Hematopoietic multipotent progenitor cell (in vitro differentiated cells): ENCODE measurements around the gene TMEM109. TPM values are rescaled to one million over a fixed set of nuclear protein-coding genes. Genes with fewer than 3 reads are reported as not detected.

Experiments
- DNase-seq, 3 donors: peaks; one replicate each; pipeline ENCODE4 v3.0.0-alpha.2; 2011 to 2015; ENCODE audit warnings: low read depth in 2 of 3, low spot score in 2 of 3
- total RNA-seq: library from RNA; depleted of rRNA; stranded (reverse); fragments of >200 nt; gene quantifications from one replicate; pipeline ENCODE4 v1.2.3, GENCODE V29; 2012

TMEM109 gene
- total RNA-seq, 1 donor, result 40.4 TPM

- no peak for DNase-seq
These were observed 35.5 kb upstream of the TMEM109 start for GRCh38 chr11:60878245-60879101.

GRCh38 chr11:60879104-60879503 lies 34.9 kb upstream of the TMEM109 start:
- DNase-seq, result no peak

DNA sequence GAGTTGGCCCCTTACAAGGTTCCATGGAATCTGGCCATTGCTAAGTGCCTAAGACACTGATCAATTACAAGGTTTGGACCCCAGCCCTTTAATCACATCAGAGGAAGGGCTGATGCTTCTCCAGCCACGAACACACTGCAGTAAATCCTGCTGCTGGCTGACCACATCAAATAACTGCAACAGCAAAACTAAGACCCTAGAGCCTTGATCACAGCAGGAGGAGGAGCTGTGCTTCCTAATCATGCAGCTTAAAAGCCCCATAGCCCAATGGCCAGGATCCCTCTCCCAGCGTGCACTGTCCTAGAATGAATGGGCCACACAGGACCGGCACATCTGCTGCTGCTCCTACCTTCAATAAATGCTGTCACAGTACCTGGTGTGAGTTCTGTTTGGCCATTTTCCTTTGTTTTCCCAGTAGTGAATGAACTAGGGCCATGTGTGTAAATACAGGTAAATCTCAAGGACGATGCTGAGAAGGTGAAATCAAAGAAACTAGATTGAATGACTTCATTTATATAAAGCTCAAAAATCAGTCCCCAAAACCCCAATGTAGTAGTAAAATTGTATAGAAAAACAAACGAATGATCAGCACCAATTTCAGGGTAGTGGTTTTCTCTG lies 33.9 kb upstream of the TMEM109 start:
- DNase-seq, result no peak

DNA sequence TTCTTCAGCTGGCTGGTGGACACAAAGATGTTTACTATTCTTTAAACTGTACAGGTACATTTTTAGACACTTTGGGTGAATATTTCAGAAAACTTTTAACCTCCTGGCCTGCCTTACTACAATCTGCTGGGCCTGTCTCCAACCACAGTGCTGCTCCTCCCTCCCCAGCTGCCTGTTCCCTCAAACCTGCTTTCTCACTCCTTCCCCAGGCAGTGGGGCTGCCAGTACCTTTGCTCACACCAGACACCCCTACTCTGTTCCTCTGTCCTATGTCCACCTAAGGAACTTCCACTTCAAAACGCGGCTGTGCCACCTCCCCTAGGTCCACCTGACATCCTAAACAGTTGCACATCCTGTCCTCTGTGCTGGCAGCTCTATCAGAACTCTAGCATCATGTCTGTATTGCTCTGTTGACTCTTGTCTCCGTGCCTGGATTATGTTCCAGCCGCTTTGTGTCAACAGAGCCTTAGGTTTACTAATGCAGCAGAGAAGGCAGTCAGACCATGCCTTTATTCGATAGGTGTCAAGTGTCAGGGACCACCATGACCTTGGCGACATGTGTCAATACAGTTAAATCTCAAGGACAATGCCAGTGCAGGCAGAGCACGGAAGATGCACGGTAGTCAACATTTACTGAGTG lies 33.2 kb upstream of the TMEM109 start:
- no peak for DNase-seq

DNA sequence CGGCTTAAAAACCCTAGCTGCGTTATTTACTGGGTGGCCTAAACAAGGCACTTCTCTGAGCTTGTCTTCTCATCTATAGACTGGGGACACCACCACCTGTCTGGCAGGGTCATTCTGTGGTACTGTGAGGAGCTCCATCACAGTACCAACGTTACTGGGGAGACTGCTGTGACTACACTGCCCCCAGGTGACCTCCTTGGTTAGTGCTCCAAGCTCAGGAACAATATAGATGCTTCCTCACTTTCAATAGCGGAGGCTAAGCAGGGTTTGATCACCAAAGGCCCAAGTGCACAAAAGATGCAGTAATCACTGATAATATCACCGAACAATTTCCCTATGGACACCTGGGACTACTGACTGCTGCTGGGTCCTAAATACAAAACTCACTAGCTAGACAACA lies 26.4 kb upstream of the TMEM109 start:
- peak in 2 of 3 donors; percentile 67 to 82 for DNase-seq

DNA sequence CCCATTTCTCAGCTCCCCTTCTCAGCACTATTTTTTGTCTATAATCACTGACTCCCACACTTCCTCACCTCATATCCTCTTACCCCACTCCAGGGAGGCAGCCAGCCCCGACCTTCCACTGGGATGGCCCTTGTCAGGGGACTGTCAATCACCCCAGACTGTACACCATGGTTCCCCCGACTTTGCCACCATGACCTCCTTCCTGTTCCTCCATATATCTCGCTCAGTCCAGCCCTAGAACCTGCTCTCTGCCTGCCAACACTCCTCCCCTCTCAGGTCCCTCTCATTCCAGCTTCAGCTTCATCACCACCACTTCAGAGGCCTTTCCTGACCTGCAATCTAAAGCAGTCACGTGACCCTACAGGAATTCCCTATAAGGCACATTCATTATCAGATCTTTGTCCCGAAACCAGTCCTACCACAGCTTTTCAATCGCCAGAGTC lies 24.1 kb upstream of the TMEM109 start:
- no peak for DNase-seq

GRCh38 chr11:60890696-60891095 lies 23.3 kb upstream of the TMEM109 start:
- no peak for DNase-seq

- peak in 2 of 3 donors; percentile 52 to 70 for DNase-seq
These were observed 22.7 kb upstream of the TMEM109 start for GRCh38 chr11:60891103-60891741.

DNA sequence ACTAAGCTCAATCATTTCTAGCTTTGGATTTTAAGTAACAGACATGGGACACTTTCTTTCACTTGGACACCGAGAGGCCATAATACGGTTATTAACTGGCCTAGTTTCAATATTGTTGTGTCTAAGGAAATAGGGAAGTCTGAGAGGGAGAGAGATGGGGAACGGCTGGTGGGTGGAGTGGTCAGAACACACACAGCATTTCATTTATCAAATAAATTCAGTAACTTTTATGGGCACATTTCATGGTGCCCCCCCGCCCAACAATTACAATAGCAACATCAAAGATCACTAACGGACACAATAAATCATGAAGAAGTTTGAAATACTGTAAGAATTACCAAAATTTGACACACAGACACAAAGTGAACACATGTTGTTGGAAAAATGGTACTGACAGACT lies 18.3 kb upstream of the TMEM109 start:
- no peak for DNase-seq

DNA sequence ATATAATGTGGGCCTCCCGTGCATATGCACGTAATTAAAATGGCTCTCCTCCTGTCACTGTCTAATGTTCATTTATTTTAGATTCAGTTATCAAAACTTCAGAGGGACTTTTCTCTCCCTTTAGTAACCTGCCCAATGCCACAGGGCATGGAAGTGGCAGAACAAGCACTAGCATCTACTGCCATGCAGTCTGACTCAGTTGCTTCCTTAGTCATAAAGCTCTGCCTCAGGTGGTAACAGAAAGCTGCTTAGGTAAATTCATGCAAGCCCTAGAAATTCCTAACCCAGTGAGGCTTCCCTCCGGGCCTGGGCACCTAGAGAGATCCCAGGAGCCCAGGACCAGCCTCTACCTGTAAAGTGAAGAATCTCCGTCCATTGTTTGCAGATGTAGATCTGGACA lies 16.5 kb upstream of the TMEM109 start:
- no peak for DNase-seq

DNA sequence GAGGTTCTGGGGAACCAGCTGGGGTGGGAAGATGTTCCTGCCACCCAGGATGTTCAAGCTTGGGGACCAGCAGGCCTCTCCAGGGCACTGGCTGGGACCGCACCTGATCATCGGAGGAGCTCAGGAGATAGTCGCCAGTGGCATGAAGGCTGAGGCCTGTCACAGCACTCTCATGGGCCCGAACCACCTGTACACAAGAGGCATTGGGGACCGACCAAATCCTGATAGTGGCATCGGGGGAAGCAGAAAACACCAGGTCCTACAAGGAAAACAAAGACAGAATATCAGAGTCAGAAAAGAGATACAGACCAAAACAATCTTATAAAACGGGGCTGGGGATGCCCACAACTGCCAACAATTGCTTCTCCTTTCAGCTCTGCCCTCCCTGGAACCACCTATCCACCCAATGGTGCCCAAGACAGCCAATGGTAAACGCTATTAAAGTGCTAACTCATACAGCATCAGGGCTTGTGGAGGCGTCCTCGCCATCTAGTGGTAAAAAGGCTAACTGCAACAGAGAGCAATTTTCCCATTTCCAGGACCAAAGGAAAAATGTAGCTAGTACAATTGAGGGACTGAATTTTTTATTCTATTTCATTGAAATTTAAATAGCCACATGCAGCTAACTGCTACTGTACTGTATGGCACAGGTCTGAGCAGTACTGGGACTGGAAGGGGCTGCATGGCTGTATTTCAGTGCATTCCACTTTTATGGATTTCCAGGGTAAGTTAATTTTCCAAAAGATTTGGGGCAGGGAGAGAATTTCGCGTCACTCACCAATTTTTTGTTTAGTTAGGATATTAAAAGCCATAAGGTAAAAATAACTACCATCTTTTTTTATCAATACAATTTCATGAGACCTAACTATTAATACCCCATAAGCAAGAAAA lies 14.7 kb upstream of the TMEM109 start:
- peak in 2 of 3 donors; percentile 78 to 92 for DNase-seq

DNA sequence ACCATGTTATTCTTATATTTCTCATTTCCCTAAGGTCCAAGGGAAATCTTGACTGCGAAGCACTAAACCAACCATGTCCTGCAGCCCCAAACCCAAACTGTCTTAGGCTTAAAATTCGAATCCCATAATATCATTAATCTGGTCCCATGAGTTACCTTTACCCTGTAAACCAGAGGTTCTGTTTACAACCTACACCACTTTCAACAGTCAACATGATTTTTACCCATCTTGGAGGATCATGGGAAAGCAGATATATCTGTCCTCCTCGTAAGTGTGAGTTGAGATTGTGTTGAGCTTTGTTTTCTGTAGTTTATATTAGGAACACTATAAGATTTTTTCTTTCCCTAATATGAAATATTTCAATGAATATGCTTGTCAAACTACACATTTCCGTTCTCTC lies 14.0 kb upstream of the TMEM109 start:
- no peak for DNase-seq

- no peak for DNase-seq
These were observed 13.1 kb upstream of the TMEM109 start for GRCh38 chr11:60900673-60901404.

- no peak for DNase-seq
These were observed 11.3 kb upstream of the TMEM109 start for GRCh38 chr11:60902625-60903024.

- DNase-seq, result no peak
These were observed 8.9 kb upstream of the TMEM109 start for GRCh38 chr11:60905047-60905446.

GRCh38 chr11:60905551-60906113 lies 8.3 kb upstream of the TMEM109 start:
- no peak for DNase-seq

GRCh38 chr11:60906132-60906972 lies 7.6 kb upstream of the TMEM109 start, which contains the start of gene PRPF19:
Gene PRPF19, minus strand, starts transcription at chr11:60906585. Its CDS starts 203 bp downstream, at chr11:60906382.
- DNase-seq, result peak; percentile 90 to 99 (median 97)

DNA sequence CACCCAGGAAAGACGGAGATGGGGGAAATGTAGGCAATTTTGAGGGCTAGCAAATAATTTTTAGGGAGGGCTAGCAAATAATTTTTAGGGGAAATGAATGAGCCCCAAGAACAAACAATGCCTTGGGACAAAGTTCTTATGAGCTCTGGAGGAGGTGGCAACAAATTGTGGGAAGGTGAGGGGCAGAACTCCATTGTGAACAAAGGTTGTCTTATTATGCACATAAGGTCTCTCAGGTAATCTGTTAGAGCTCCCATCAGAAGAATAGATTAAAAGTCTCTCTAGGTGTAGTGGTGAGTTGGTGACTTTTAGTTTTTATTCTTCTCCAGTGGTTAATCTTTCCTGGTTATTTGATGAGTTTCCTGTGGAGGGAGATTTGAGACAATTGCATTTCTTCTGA lies 5.2 kb upstream of the TMEM109 start:
- DNase-seq, result no peak
